ENCODE measurements around the gene ACOT7.
A peak's percentile ranks its signal among the peaks of the same experiment; 100 is the strongest.

Gene ACOT7

GRCh38 chr1:6424000-6424565 lies 30.5 kb upstream of the ACOT7 start:
- no peak for DNase-seq

GRCh38 chr1:6423321-6423999 lies 29.9 kb upstream of the ACOT7 start:
- peak; percentile 55 for DNase-seq

- DNase-seq = no peak
These were observed 27.7 kb upstream of the ACOT7 start for GRCh38 chr1:6421266-6421665.

- DNase-seq = no peak
These were observed 27.0 kb upstream of the ACOT7 start for GRCh38 chr1:6420454-6421042.

GRCh38 chr1:6419804-6420453 lies 26.4 kb upstream of the ACOT7 start, which contains the start of gene HES2:
TSS of gene HES2 (minus strand) at chr1:6419919. CDS start at chr1:6419820, 99 bp downstream.
- DNase-seq = no peak

- peak; percentile 18 for DNase-seq
These were observed 25.8 kb upstream of the ACOT7 start for GRCh38 chr1:6419397-6419803.

- no peak for DNase-seq
These were observed 25.3 kb upstream of the ACOT7 start for GRCh38 chr1:6418668-6419396.

GRCh38 chr1:6417961-6418667 lies 24.5 kb upstream of the ACOT7 start:
- no peak for DNase-seq

- DNase-seq = no peak
These were observed 23.3 kb upstream of the ACOT7 start for GRCh38 chr1:6416906-6417305.

GRCh38 chr1:6416295-6416656 lies 22.7 kb upstream of the ACOT7 start:
- DNase-seq = no peak

GRCh38 chr1:6414881-6415626 lies 21.5 kb upstream of the ACOT7 start:
- no peak for DNase-seq

GRCh38 chr1:6414443-6414844 lies 20.9 kb upstream of the ACOT7 start:
- peak; percentile 26 for DNase-seq

GRCh38 chr1:6412896-6413295 lies 19.3 kb upstream of the ACOT7 start:
- DNase-seq = no peak

GRCh38 chr1:6410248-6410893 lies 16.8 kb upstream of the ACOT7 start:
- no peak for DNase-seq

GRCh38 chr1:6409733-6410132 lies 16.2 kb upstream of the ACOT7 start:
- DNase-seq = no peak

- DNase-seq = no peak
These were observed 15.5 kb upstream of the ACOT7 start for GRCh38 chr1:6409053-6409452.

- no peak for DNase-seq
These were observed 14.5 kb upstream of the ACOT7 start for GRCh38 chr1:6408023-6408422.

- no peak for DNase-seq
These were observed 8.1 kb upstream of the ACOT7 start for GRCh38 chr1:6401673-6402072.

GRCh38 chr1:6399294-6399693 lies 5.7 kb upstream of the ACOT7 start:
- DNase-seq = no peak

- DNase-seq = no peak
These were observed 4.4 kb upstream of the ACOT7 start for GRCh38 chr1:6397844-6398441.

GRCh38 chr1:6396998-6397397 lies 3.4 kb upstream of the ACOT7 start:
- no peak for DNase-seq
